Lower leg skin (tissue), 3 donors: ENCODE results near the gene TAC4.

ENCODE experiments used
- CTCF ChIP-seq, 3 donors: fragments of 450-650 bp; IDR thresholded peaks; one replicate each; pipeline ENCODE4 v1.5.1; 2016; ENCODE audit warnings: antibody characterized with exemption in 3 of 3, mild to moderate bottlenecking in 3 of 3, moderate library complexity in 2 of 3
- POLR2A ChIP-seq, 2 donors: fragments of 450-650 bp; IDR thresholded peaks; one replicate each; pipeline ENCODE4 v1.6.1; 2016 to 2017; ENCODE audit warnings: antibody characterized with exemption in 2 of 2, mild to moderate bottlenecking in 1 of 2, moderate library complexity in 1 of 2

- TF ChIP-seq CTCF (IDR thresholded peaks at IDR 0.05) (no peak), POLR2A (IDR thresholded peaks at IDR 0.05) (no peak)
These were observed 29.9 kb downstream of the TAC4 start for GRCh38 chr17:49817993-49818392.
